Measurements from ENCODE around the gene PRR33.

PRR33 gene

DNA sequence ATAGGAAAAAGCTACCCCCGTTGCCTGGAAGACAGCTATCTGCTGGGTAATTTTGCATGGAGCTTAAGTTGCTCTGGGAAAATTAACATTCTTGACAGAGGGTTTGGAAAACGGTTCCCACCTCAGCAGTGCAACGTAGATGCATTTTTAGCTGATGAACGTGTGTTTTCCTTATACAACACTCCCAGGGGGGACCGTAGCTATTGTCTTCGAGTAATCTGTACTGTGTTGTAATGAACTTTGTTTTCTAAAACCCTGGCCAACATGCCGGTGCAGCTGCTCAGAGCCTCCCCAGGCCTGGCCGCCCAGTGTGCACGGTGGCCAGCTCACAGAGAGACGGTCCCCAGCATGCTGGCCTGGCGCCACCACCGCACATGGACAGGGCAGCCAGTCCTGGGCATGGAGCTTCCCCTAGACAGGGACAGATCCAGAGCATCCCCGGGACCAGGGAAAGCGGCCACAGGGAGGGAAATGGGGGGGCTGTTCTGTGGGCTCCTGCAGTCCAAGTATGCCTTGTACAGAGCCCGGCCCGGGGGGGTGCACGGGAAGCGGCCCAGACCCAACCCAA lies 30.0 kb upstream of the PRR33 start:
- no peaks in the 10 kb centered on the region for H3K36me3 ChIP-seq (ENCODE audit: insufficient read depth, low read length)
- H4K20me1 ChIP-seq (ENCODE audit: insufficient read depth, low read length) = no peaks in the 10 kb centered on the region
- ATAC-seq (ENCODE audit: insufficient read depth, low read depth) (no peak), DNase-seq (no peak)
- no peaks in the 10 kb centered on the region for H3K79me2 ChIP-seq (ENCODE audit: insufficient read depth, low read length)
- H3K9ac ChIP-seq (ENCODE audit: low read depth, low read length) = no peak overlapping the region
- no peak overlapping the region for H3K4me2 ChIP-seq (ENCODE audit: insufficient read depth, low read length)
- no peak overlapping the region for H3K27ac ChIP-seq (ENCODE audit: low read length)
- H3K4me3 ChIP-seq (ENCODE audit: low read depth in 1 of 2, low read length in 2 of 2) = no peak overlapping the region
- peaks cover 8% of the 10 kb centered on the region for H3K4me1 ChIP-seq (ENCODE audit: insufficient read depth, low read length)
- no peaks in the 10 kb centered on the region for H3K9me3 ChIP-seq (ENCODE audit: insufficient read depth, low read length, severe bottlenecking)
- no peaks in the 10 kb centered on the region for H3K27me3 ChIP-seq (ENCODE audit: insufficient read depth, low read length, poor library complexity)
- H2AFZ ChIP-seq (ENCODE audit: low read depth, low read length) = no peak overlapping the region
- no peak for TF ChIP-seq EZH2 (IDR thresholded peaks at IDR 0.05; ENCODE audit: borderline replicate concordance, low read depth, low read length, severe bottlenecking)
- TF ChIP-seq, protein P1, sequence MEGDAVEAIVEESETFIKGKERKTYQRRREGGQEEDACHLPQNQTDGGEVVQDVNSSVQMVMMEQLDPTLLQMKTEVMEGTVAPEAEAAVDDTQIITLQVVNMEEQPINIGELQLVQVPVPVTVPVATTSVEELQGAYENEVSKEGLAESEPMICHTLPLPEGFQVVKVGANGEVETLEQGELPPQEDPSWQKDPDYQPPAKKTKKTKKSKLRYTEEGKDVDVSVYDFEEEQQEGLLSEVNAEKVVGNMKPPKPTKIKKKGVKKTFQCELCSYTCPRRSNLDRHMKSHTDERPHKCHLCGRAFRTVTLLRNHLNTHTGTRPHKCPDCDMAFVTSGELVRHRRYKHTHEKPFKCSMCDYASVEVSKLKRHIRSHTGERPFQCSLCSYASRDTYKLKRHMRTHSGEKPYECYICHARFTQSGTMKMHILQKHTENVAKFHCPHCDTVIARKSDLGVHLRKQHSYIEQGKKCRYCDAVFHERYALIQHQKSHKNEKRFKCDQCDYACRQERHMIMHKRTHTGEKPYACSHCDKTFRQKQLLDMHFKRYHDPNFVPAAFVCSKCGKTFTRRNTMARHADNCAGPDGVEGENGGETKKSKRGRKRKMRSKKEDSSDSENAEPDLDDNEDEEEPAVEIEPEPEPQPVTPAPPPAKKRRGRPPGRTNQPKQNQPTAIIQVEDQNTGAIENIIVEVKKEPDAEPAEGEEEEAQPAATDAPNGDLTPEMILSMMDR (IDR thresholded peaks at IDR 0.05; ENCODE audit: borderline replicate concordance, extremely low read depth, low read length, poor library complexity, severe bottlenecking) = no peak

GRCh38 chr11:1920909-1921573 lies 29.3 kb upstream of the PRR33 start:
- Histone ChIP-seq H3K4me3 (ENCODE audit: low read depth in 1 of 2, low read length in 2 of 2) (no peak overlapping the region), H3K4me2 (ENCODE audit: insufficient read depth, low read length) (no peak overlapping the region), H3K79me2 (ENCODE audit: insufficient read depth, low read length) (no peaks in the 10 kb centered on the region), H3K27ac (ENCODE audit: low read length) (no peak overlapping the region), H3K9ac (ENCODE audit: low read depth, low read length) (no peak overlapping the region), H3K4me1 (ENCODE audit: insufficient read depth, low read length) (peaks cover 8% of the 10 kb centered on the region), H3K9me3 (ENCODE audit: insufficient read depth, low read length, severe bottlenecking) (no peaks in the 10 kb centered on the region), H3K27me3 (ENCODE audit: insufficient read depth, low read length, poor library complexity) (no peaks in the 10 kb centered on the region), H3K36me3 (ENCODE audit: insufficient read depth, low read length) (no peaks in the 10 kb centered on the region), H2AFZ (ENCODE audit: low read depth, low read length) (no peak overlapping the region), H4K20me1 (ENCODE audit: insufficient read depth, low read length) (no peaks in the 10 kb centered on the region)
- ATAC-seq (ENCODE audit: insufficient read depth, low read depth) (no peak), DNase-seq (no peak)
- TF ChIP-seq, protein P1 (IDR thresholded peaks at IDR 0.05; ENCODE audit: borderline replicate concordance, extremely low read depth, low read length, poor library complexity, severe bottlenecking) = no peak
- no peak for TF ChIP-seq EZH2 (IDR thresholded peaks at IDR 0.05; ENCODE audit: borderline replicate concordance, low read depth, low read length, severe bottlenecking)

GRCh38 chr11:1920128-1920908 lies 28.6 kb upstream of the PRR33 start:
- H3K9ac ChIP-seq (ENCODE audit: low read depth, low read length) = no peak overlapping the region
- H3K27ac ChIP-seq (ENCODE audit: low read length) = no peak overlapping the region
- H3K4me3 ChIP-seq (ENCODE audit: low read depth in 1 of 2, low read length in 2 of 2) = no peak overlapping the region
- ATAC-seq (ENCODE audit: insufficient read depth, low read depth) (no peak), DNase-seq (no peak)
- no peak overlapping the region for H2AFZ ChIP-seq (ENCODE audit: low read depth, low read length)
- H4K20me1 ChIP-seq (ENCODE audit: insufficient read depth, low read length) = no peaks in the 10 kb centered on the region
- H3K4me2 ChIP-seq (ENCODE audit: insufficient read depth, low read length) = no peak overlapping the region
- no peaks in the 10 kb centered on the region for H3K79me2 ChIP-seq (ENCODE audit: insufficient read depth, low read length)
- no peaks in the 10 kb centered on the region for H3K9me3 ChIP-seq (ENCODE audit: insufficient read depth, low read length, severe bottlenecking)
- no peaks in the 10 kb centered on the region for H3K27me3 ChIP-seq (ENCODE audit: insufficient read depth, low read length, poor library complexity)
- peaks cover 8% of the 10 kb centered on the region for H3K4me1 ChIP-seq (ENCODE audit: insufficient read depth, low read length)
- H3K36me3 ChIP-seq (ENCODE audit: insufficient read depth, low read length) = no peaks in the 10 kb centered on the region
- no peak for TF ChIP-seq EZH2 (IDR thresholded peaks at IDR 0.05; ENCODE audit: borderline replicate concordance, low read depth, low read length, severe bottlenecking)
- TF ChIP-seq, protein P1 (IDR thresholded peaks at IDR 0.05; ENCODE audit: borderline replicate concordance, extremely low read depth, low read length, poor library complexity, severe bottlenecking) = no peak

All from DND-41 (cell line).